A673 (cell line): ENCODE measurements around the gene CPEB4. TPM values are rescaled to one million over a fixed set of nuclear protein-coding genes. Genes with fewer than 3 reads are reported as not detected.

Source experiments
- BruUV-seq: library from RNA; stranded (reverse); fragments of 400-500 nt; replicated peaks from 2 replicates; lab custom pipeline; 2021; lab: Mats Ljungman, UMichigan
- CTCF ChIA-PET: fragments of 300-600 bp; sonication (Branson Sonifier 250); formaldehyde crosslinking; loops from one replicate; lab custom pipeline; 2022; ENCODE audit warnings: antibody characterized with exemption; lab: Charles Lee
- POLR2A ChIA-PET: fragments of 300-600 bp; sonication (Branson Sonifier 250); formaldehyde crosslinking; loops from one replicate; lab custom pipeline; 2022; ENCODE audit warnings: antibody characterized with exemption; ENCODE audit not compliant: low non-redundant PET; lab: Charles Lee
- DNase-seq: peaks from one replicate; pipeline ENCODE4 v3.0.0-alpha.2; 2015; ENCODE audit warnings: low spot score
- H3K27ac ChIP-seq: fragments of 200-600 bp; sonication (generic); 2 replicates; pipeline ENCODE4 v1.5.1; 2016; ENCODE audit warnings: mixed run types, low read depth, mild to moderate bottlenecking, mixed read lengths, antibody characterized with exemption, low read length; ENCODE audit not compliant: poor library complexity, severe bottlenecking
- H3K27me3 ChIP-seq: fragments of 200-600 bp; sonication (generic); replicated peaks from 2 replicates; pipeline ENCODE4 v1.6.1; 2017; ENCODE audit warnings: mixed run types, low read depth, mild to moderate bottlenecking, mixed read lengths, antibody characterized with exemption, low read length; ENCODE audit not compliant: insufficient read depth, poor library complexity
- H3K36me3 ChIP-seq: fragments of 200-600 bp; sonication (generic); 2 replicates; pipeline ENCODE4 v1.6.1; 2016; ENCODE audit warnings: mixed run types, mild to moderate bottlenecking, mixed read lengths, antibody characterized with exemption, low read length; ENCODE audit not compliant: insufficient read depth, poor library complexity, severe bottlenecking
- H3K4me1 ChIP-seq: fragments of 200-600 bp; sonication (generic); 2 replicates; pipeline ENCODE4 v1.6.1; 2017; ENCODE audit warnings: mixed run types, mild to moderate bottlenecking, mixed read lengths, antibody characterized with exemption, low read length; ENCODE audit not compliant: insufficient read depth, poor library complexity, severe bottlenecking
- H3K4me3 ChIP-seq: fragments of 200-600 bp; sonication (generic); 2 replicates; pipeline ENCODE4 v1.5.1; 2016; ENCODE audit warnings: low read depth, mixed run types, mild to moderate bottlenecking, mixed read lengths, low read length; ENCODE audit not compliant: poor library complexity, severe bottlenecking
- H3K9me3 ChIP-seq: fragments of 200-600 bp; sonication (generic); 2 replicates; pipeline ENCODE4 v1.6.1; 2016; ENCODE audit warnings: mixed run types, low read depth, mild to moderate bottlenecking, mixed read lengths, antibody characterized with exemption, low read length; ENCODE audit not compliant: poor library complexity, severe bottlenecking
- EZH2 ChIP-seq: fragments of 200-600 bp; sonication (generic); IDR thresholded peaks from 2 replicates; pipeline ENCODE4 v1.6.1; 2017; ENCODE audit warnings: borderline replicate concordance, low read depth, mild to moderate bottlenecking, mixed read lengths, antibody characterized with exemption, low read length; ENCODE audit not compliant: poor library complexity, severe bottlenecking
- intact Hi-C: fragments of 100-400 bp; cut with micrococcal nuclease; formaldehyde crosslinking; loops from one replicate; pipeline ENCODE4 v1.10.0; 2022; ENCODE audit not compliant: unreplicated experiment
- total RNA-seq: library from RNA; stranded (reverse); gene quantifications from 2 replicates; pipeline ENCODE4 v1.2.3, GENCODE V29; 2021
- TF ChIP-seq, protein P1 (sequence below): fragments of 300-800, 200-600 bp; sonication (generic); conservative IDR thresholded peaks from 2 replicates; pipeline ENCODE4 v1.5.1; 2017; ENCODE audit warnings: low read depth, mild to moderate bottlenecking, antibody characterized with exemption, low read length, moderate library complexity, mixed read lengths

Gene CPEB4
- total RNA-seq, 1 experiment from 2014 or later: 1.6 TPM

DNA sequence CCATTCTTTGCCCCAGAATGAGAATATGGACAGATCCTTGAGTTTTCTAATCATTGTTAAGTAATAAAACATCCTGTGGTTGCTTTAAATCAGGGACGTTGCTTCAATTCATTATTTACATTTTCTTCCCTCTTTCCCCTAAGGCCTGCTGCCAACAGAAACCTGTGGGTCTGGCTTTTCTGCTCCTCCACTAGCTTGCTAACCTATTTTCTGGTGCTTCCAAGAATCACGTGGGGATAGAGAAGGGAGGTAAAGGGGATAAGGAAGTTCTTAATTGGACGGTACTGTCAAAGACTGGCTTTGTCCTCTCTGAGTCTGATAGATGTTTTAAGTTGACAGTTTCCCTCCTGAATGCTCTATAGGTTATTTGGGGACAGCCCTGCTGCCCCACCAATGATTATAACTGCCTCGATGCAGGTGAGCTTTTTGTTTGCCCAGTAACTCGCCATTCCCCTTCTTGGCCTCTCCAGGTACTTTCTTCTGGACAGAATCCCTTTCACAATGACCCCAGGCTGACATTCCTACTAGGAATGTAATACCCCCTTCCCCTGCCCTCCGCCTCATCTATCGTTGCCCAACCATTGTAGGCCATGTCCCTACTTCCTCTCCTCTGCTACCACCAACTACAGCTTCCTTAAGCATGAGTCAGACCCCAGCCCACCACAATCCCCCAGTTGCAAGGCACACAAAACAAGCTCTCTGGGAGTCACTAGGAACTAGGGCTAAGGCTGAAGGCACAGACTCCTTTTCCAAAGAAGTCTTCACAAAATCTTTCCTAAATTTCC is 19.9 kb upstream of the CPEB4 start:
- intact Hi-C loops: no loop called here
- Histone ChIP-seq H3K27me3 (no peaks in the 10 kb centered on the region), H3K27ac (no peak overlapping the region), H3K4me1 (no peaks in the 10 kb centered on the region), H3K4me3 (no peak overlapping the region), H3K36me3 (no peaks in the 10 kb centered on the region), H3K9me3 (no peaks in the 10 kb centered on the region)
- ChIA-PET CTCF (no interaction called here), POLR2A (no interaction called here)
- BruUV-seq: no TSS peak
- TF ChIP-seq EZH2: no peak
- TF ChIP-seq, protein P1, sequence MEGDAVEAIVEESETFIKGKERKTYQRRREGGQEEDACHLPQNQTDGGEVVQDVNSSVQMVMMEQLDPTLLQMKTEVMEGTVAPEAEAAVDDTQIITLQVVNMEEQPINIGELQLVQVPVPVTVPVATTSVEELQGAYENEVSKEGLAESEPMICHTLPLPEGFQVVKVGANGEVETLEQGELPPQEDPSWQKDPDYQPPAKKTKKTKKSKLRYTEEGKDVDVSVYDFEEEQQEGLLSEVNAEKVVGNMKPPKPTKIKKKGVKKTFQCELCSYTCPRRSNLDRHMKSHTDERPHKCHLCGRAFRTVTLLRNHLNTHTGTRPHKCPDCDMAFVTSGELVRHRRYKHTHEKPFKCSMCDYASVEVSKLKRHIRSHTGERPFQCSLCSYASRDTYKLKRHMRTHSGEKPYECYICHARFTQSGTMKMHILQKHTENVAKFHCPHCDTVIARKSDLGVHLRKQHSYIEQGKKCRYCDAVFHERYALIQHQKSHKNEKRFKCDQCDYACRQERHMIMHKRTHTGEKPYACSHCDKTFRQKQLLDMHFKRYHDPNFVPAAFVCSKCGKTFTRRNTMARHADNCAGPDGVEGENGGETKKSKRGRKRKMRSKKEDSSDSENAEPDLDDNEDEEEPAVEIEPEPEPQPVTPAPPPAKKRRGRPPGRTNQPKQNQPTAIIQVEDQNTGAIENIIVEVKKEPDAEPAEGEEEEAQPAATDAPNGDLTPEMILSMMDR: no peak
- no peak for DNase-seq

DNA sequence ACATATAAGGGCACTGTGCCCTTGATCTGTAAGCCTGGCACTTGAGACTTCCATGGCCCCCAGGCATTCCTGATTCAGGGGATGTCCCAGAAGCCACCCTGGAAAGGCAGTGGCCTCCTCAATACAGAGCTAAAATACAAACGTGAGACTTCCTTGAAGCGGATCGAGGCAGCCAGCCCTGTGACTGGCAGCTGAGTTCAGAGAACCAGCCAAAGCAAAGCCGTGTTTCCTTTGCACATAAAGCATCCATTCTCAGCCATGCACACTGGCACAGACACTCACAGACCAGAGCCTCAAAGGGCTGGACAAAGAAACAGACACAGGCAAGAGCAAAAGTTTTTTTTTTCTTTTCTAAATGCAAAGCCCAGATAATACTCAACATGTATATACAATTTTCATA is 18.8 kb upstream of the CPEB4 start:
- POLR2A ChIA-PET: no interaction called here
- TF ChIP-seq, protein P1: no peak
- no peak for TF ChIP-seq EZH2
- BruUV-seq: no TSS peak

DNA sequence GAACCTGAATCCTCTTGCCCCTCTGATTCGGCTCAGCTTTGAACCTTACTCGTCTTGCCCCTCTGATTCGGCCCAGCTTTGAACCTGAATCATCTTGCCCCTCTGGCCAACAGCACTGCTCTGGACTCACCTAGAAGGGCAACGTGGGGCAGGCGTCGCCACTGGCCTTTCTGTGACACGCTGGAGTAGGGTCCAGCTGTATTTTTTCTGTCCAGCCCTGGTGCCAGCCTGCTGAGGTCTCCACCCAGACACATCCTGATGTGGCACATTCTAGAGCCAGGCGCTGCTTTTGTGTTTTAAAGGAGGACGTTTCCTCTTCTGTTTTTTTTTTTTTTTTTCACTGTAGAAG is 15.2 kb upstream of the CPEB4 start:
- H3K27me3 ChIP-seq: no peaks in the 10 kb centered on the region
- BruUV-seq: no TSS peak
- H3K9me3 ChIP-seq: no peaks in the 10 kb centered on the region
- CTCF ChIA-PET: no interaction called here
- POLR2A ChIA-PET: no interaction called here
- intact Hi-C loops: no loop called here
- no peak overlapping the region for H3K27ac ChIP-seq
- DNase-seq: no peak
- TF ChIP-seq, protein P1: no peak
- TF ChIP-seq EZH2: no peak
- H3K36me3 ChIP-seq: no peaks in the 10 kb centered on the region
- no peaks in the 10 kb centered on the region for H3K4me1 ChIP-seq
- H3K4me3 ChIP-seq: no peak overlapping the region

More for the DNA sequence above, 18.8 kb upstream of the CPEB4 start:
- Histone ChIP-seq H3K36me3 (no peaks in the 10 kb centered on the region), H3K9me3 (no peaks in the 10 kb centered on the region), H3K4me1 (no peaks in the 10 kb centered on the region), H3K4me3 (no peak overlapping the region), H3K27ac (no peak overlapping the region), H3K27me3 (no peaks in the 10 kb centered on the region)
- CTCF ChIA-PET: no interaction called here
- no peak for DNase-seq
- intact Hi-C loops: no loop called here
